PFSK-1 (cell line): ENCODE results near the gene HOMER3.

ENCODE experiments used
- FOXP2 ChIP-seq: optimal IDR thresholded peaks from 2 replicates; pipeline ENCODE3; 2011; ENCODE audit warnings: borderline replicate concordance, control low read depth, inconsistent platforms; ENCODE audit not compliant: insufficient read depth; ENCODE audit errors: extremely low read length, extremely low read depth
- POLR2AphosphoS5 ChIP-seq: IDR thresholded peaks from 2 replicates; pipeline ENCODE4 v1.6.1; 2012; ENCODE audit warnings: low read depth, mild to moderate bottlenecking, control low read depth, low read length, moderate library complexity
- SIN3A ChIP-seq: IDR thresholded peaks from 2 replicates; pipeline ENCODE4 v1.6.1; 2012; ENCODE audit warnings: mild to moderate bottlenecking, low read length, moderate library complexity, borderline replicate concordance; ENCODE audit not compliant: insufficient read depth
- TAF1 ChIP-seq: IDR thresholded peaks from 2 replicates; pipeline ENCODE4 v1.6.1; 2012; ENCODE audit warnings: low read length, control low read depth, borderline replicate concordance; ENCODE audit not compliant: insufficient read depth
- TF ChIP-seq, protein P1 (sequence below), 2 experiments: IDR thresholded peaks; 2 replicates each; pipeline versions ENCODE4 v1.6.1 to v1.8.0; 2011 to 2012; ENCODE audit warnings: low read depth in 2 of 2, low read length in 2 of 2, control low read depth in 1 of 2, inconsistent platforms in 1 of 2, mild to moderate bottlenecking in 1 of 2, moderate library complexity in 1 of 2; ENCODE audit not compliant: insufficient read depth in 1 of 2

Gene HOMER3

DNA sequence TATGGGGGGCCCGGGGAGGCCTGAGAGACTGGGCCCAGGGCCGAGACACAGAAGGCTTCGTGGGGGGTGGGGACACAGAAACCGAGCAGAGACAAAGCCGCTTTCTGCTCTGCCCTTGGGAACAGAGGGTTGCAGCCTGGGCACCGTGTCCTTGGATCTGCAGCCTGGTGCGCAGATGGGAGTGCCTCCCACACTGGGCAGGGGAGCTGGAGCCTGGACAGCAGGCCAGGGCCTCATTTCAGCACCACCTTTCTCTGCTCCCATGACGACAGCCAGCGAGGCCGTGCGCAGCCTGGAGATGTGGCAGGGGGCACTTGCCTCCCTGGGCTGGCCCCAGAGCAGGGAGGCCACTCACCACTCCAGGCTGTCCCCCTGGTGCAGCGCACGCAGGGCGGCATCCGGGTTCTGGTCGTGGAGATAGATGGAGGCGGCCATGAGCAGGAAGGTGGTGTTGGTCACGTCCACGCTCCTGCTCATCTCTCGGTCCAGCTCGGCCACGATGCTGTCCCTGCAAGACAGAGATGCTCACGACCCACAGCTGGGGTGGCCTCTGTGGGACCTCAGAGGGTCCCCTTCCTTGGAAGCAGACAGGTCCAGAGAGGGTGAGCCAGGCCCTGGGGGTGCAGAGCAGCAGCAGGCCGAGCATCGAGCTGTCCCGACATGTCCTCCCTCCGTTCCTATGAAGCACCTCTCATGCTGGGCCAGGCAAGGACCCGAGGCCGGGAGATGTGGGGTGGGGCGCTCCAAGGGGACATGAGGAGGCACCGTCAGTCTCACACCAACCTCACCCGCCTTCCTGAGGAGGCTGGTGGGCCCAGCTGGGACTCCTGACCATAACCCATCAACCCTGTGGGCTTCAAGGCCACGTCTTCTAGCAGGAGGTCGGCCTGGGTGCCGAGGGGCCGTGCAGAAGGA lies 34.2 kb downstream of the HOMER3 start:
- TF ChIP-seq, protein P1, sequence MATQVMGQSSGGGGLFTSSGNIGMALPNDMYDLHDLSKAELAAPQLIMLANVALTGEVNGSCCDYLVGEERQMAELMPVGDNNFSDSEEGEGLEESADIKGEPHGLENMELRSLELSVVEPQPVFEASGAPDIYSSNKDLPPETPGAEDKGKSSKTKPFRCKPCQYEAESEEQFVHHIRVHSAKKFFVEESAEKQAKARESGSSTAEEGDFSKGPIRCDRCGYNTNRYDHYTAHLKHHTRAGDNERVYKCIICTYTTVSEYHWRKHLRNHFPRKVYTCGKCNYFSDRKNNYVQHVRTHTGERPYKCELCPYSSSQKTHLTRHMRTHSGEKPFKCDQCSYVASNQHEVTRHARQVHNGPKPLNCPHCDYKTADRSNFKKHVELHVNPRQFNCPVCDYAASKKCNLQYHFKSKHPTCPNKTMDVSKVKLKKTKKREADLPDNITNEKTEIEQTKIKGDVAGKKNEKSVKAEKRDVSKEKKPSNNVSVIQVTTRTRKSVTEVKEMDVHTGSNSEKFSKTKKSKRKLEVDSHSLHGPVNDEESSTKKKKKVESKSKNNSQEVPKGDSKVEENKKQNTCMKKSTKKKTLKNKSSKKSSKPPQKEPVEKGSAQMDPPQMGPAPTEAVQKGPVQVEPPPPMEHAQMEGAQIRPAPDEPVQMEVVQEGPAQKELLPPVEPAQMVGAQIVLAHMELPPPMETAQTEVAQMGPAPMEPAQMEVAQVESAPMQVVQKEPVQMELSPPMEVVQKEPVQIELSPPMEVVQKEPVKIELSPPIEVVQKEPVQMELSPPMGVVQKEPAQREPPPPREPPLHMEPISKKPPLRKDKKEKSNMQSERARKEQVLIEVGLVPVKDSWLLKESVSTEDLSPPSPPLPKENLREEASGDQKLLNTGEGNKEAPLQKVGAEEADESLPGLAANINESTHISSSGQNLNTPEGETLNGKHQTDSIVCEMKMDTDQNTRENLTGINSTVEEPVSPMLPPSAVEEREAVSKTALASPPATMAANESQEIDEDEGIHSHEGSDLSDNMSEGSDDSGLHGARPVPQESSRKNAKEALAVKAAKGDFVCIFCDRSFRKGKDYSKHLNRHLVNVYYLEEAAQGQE (IDR thresholded peaks at IDR 0.05; ENCODE audit: insufficient read depth in 1 of 2, low read depth in 2 of 2, low read length in 2 of 2): no peak
- TF ChIP-seq SIN3A: no peak
- no peak for TF ChIP-seq POLR2AphosphoS5
- TF ChIP-seq FOXP2: no peak
- TF ChIP-seq TAF1: no peak

GRCh38 chr19:18905513-18906236 lies 35.3 kb downstream of the HOMER3 start:
- TF ChIP-seq FOXP2 (no peak), TAF1 (no peak)

GRCh38 chr19:18905058-18905456 lies 36.0 kb downstream of the HOMER3 start:
- TF ChIP-seq FOXP2 (no peak), SIN3A (no peak), TAF1 (no peak)
- TF ChIP-seq, protein P1 (IDR thresholded peaks at IDR 0.05; ENCODE audit: insufficient read depth in 1 of 2, low read depth in 2 of 2, low read length in 2 of 2): no peak

DNA sequence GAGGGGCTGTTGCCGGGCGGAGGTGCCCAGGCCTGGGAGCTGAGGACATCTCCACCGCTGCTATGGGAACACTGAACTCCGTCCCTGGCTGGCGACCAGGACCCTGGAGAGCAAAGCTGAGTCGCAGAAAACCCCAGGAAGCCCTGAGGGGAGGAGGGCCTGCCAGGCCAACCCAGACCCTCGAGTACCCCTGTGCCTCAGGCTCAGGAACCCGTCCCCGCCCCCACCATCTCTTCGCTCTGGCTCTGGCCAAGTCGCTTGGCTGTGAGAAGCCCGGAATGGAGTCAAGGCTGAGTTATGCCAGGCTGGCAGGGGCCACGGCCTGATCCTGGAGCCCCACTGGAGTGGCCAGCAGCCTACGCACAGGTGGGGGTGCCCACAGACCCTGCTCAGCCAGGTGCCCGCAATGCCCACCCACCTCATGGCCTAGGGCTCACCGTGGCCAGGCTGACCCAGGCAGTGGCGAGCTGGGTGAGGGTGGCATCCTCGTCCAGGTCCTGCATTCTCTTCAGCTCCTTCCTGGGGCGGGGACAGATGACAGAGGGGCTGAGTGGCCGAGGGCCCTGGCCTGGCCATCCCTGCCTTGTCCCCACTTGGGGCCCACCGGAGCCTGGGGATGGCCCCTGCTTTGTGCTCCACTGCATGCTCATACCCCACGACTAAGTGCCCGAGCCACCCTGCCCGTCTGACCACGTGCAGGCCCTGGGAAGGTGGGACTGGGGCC lies 36.5 kb downstream of the HOMER3 start:
- no peak for TF ChIP-seq FOXP2
- TF ChIP-seq, protein P1 (IDR thresholded peaks at IDR 0.05; ENCODE audit: insufficient read depth in 1 of 2, low read depth in 2 of 2, low read length in 2 of 2): no peak
- no peak for TF ChIP-seq SIN3A
- TF ChIP-seq POLR2AphosphoS5: no peak
- TF ChIP-seq TAF1: no peak

GRCh38 chr19:18903156-18904037 lies 37.6 kb downstream of the HOMER3 start:
- TF ChIP-seq POLR2AphosphoS5 (no peak), FOXP2 (no peak), TAF1 (no peak), SIN3A (no peak)
- TF ChIP-seq, protein P1 (IDR thresholded peaks at IDR 0.05; ENCODE audit: insufficient read depth in 1 of 2, low read depth in 2 of 2, low read length in 2 of 2): no peak
